HEK293 (cell line): ENCODE results near the gene ADAMTS13.
A peak's percentile ranks its signal among the peaks of the same experiment; 100 is the strongest.

Experiments used
- CTCF ChIA-PET: fragments of 350-600 bp; formaldehyde crosslinking; extraction: SDS; loops from one replicate; lab custom pipeline; 2021; ENCODE audit warnings: antibody characterized with exemption; lab: Yijun Ruan, JAX
- POLR2A ChIA-PET: fragments of 300-600 bp; formaldehyde crosslinking; extraction: SDS; loops from one replicate; lab custom pipeline; 2020; ENCODE audit warnings: antibody characterized with exemption, inconsistent platforms; lab: Yijun Ruan, JAX
- H3K27ac ChIP-seq: fragments of 200-500 bp; sonication (Bioruptor generic); 2 replicates; pipeline ENCODE4 v1.5.1; 2014; ENCODE audit warnings: low read depth, low read length, control low read depth, inconsistent platforms; ENCODE audit errors: extremely low read depth
- H3K36me3 ChIP-seq, 2 experiments: fragments of 200-500 bp in 1 of 2; sonication (Bioruptor generic) in 1 of 2; 1 replicate in 1 of 2; 2 replicates in 1 of 2; pipeline ENCODE4 v1.5.1; 2014 to 2017; ENCODE audit warnings: inconsistent platforms in 2 of 2, low read length in 2 of 2; ENCODE audit not compliant: control insufficient read depth in 2 of 2, insufficient read depth in 1 of 2
- H3K4me1 ChIP-seq: fragments of 200-500 bp; sonication (Bioruptor generic); 2 replicates; pipeline ENCODE4 v1.5.1; 2014; ENCODE audit warnings: mild to moderate bottlenecking, low read length, inconsistent platforms; ENCODE audit not compliant: control insufficient read depth, insufficient read depth
- H3K4me3 ChIP-seq: 2 replicates; pipeline ENCODE4 v1.5.1; 2011; ENCODE audit warnings: low read depth, mild to moderate bottlenecking, control low read depth, low read length, moderate library complexity
- H3K9me3 ChIP-seq: fragments of 200-500 bp; sonication (Bioruptor generic); 2 replicates; pipeline ENCODE4 v1.5.1; 2014; ENCODE audit warnings: low read depth, low read length, inconsistent platforms; ENCODE audit not compliant: control insufficient read depth, insufficient read depth
- AEBP2 ChIP-seq: fragments of 450-650 bp; formaldehyde crosslinking; IDR thresholded peaks from 2 replicates; pipeline ENCODE4 v1.5.1; 2016; ENCODE audit warnings: missing biosample characterization, missing genetic modification characterization, borderline replicate concordance
- BCL11B ChIP-seq: fragments of 450-650 bp; formaldehyde crosslinking; IDR thresholded peaks from 2 replicates; pipeline ENCODE4 v1.5.1; 2016; ENCODE audit warnings: low read depth, missing biosample characterization, missing genetic modification characterization
- GLI4 ChIP-seq: fragments of 450-650 bp; formaldehyde crosslinking; IDR thresholded peaks from 2 replicates; pipeline ENCODE4 v1.5.1; 2016; ENCODE audit warnings: missing biosample characterization, missing genetic modification characterization
- KLF7 ChIP-seq: fragments of 450-650 bp; formaldehyde crosslinking; IDR thresholded peaks from 2 replicates; pipeline ENCODE4 v1.5.1; 2016; ENCODE audit warnings: missing biosample characterization, missing genetic modification characterization, borderline replicate concordance
- SALL2 ChIP-seq: fragments of 450-650 bp; formaldehyde crosslinking; IDR thresholded peaks from 2 replicates; pipeline ENCODE4 v1.5.0; 2017; ENCODE audit warnings: missing biosample characterization, mild to moderate bottlenecking, missing genetic modification characterization, borderline replicate concordance
- YY1 ChIP-seq: fragments of 450-650 bp; formaldehyde crosslinking; IDR thresholded peaks from 2 replicates; pipeline ENCODE4 v1.5.1; 2018; ENCODE audit warnings: missing biosample characterization, missing genetic modification characterization
- ZBTB1 ChIP-seq: fragments of 450-650 bp; formaldehyde crosslinking; IDR thresholded peaks from 2 replicates; pipeline ENCODE4 v1.5.1; 2016; ENCODE audit warnings: missing biosample characterization, missing genetic modification characterization
- ZNF133 ChIP-seq: fragments of 450-650 bp; formaldehyde crosslinking; IDR thresholded peaks from 2 replicates; pipeline ENCODE4 v1.5.1; 2016; ENCODE audit warnings: missing biosample characterization, missing genetic modification characterization
- ZNF146 ChIP-seq: fragments of 450-650 bp; formaldehyde crosslinking; IDR thresholded peaks from 2 replicates; pipeline ENCODE4 v1.5.1; 2016; ENCODE audit warnings: missing biosample characterization, missing genetic modification characterization
- ZNF174 ChIP-seq: fragments of 450-650 bp; formaldehyde crosslinking; IDR thresholded peaks from 2 replicates; pipeline ENCODE4 v1.5.0; 2017; ENCODE audit warnings: missing biosample characterization, mild to moderate bottlenecking, missing genetic modification characterization
- ZNF362 ChIP-seq: fragments of 450-650 bp; formaldehyde crosslinking; IDR thresholded peaks from 2 replicates; pipeline ENCODE4 v1.5.1; 2016; ENCODE audit warnings: missing biosample characterization, missing genetic modification characterization
- ZNF426 ChIP-seq: fragments of 450-650 bp; formaldehyde crosslinking; IDR thresholded peaks from 2 replicates; pipeline ENCODE4 v1.5.1; 2017; ENCODE audit warnings: missing biosample characterization, missing genetic modification characterization, mild to moderate bottlenecking, inconsistent platforms, moderate library complexity
- ZNF501 ChIP-seq: fragments of 450-650 bp; formaldehyde crosslinking; IDR thresholded peaks from 2 replicates; pipeline ENCODE4 v1.5.1; 2016; ENCODE audit warnings: missing biosample characterization, missing genetic modification characterization
- ZNF548 ChIP-seq: fragments of 450-650 bp; formaldehyde crosslinking; IDR thresholded peaks from 2 replicates; pipeline ENCODE4 v1.5.1; 2016; ENCODE audit warnings: missing biosample characterization, missing genetic modification characterization
- ZNF596 ChIP-seq: fragments of 450-650 bp; IDR thresholded peaks from 2 replicates; pipeline ENCODE4 v1.5.0; 2018; ENCODE audit warnings: missing biosample characterization, mild to moderate bottlenecking, missing genetic modification characterization, moderate library complexity
- ZNF621 ChIP-seq: fragments of 450-650 bp; formaldehyde crosslinking; IDR thresholded peaks from 2 replicates; pipeline ENCODE4 v1.5.1; 2017; ENCODE audit warnings: missing biosample characterization, missing genetic modification characterization
- ZNF664 ChIP-seq: fragments of 450-650 bp; formaldehyde crosslinking; IDR thresholded peaks from 2 replicates; pipeline ENCODE4 v1.5.1; 2016; ENCODE audit warnings: missing biosample characterization, missing genetic modification characterization
- ZNF776 ChIP-seq: fragments of 450-650 bp; formaldehyde crosslinking; IDR thresholded peaks from 2 replicates; pipeline ENCODE4 v1.5.0; 2017; ENCODE audit warnings: missing biosample characterization, missing genetic modification characterization, borderline replicate concordance
- ZNF777 ChIP-seq: fragments of 450-650 bp; formaldehyde crosslinking; IDR thresholded peaks from 2 replicates; pipeline ENCODE4 v1.5.1; 2017; ENCODE audit warnings: missing biosample characterization, missing genetic modification characterization, borderline replicate concordance
- ZNF792 ChIP-seq: fragments of 450-650 bp; formaldehyde crosslinking; IDR thresholded peaks from 2 replicates; pipeline ENCODE4 v1.5.1; 2016; ENCODE audit warnings: missing biosample characterization, missing genetic modification characterization
- ZSCAN4 ChIP-seq: fragments of 450-650 bp; formaldehyde crosslinking; IDR thresholded peaks from 2 replicates; pipeline ENCODE4 v1.5.1; 2017; ENCODE audit warnings: missing biosample characterization, missing genetic modification characterization
- ZXDB ChIP-seq: fragments of 450-650 bp; formaldehyde crosslinking; IDR thresholded peaks from 2 replicates; pipeline ENCODE4 v1.5.1; 2016; ENCODE audit warnings: missing biosample characterization, missing genetic modification characterization

ADAMTS13 gene

GRCh38 chr9:133495327-133496293, 73.4 kb downstream of the ADAMTS13 start:
- no peak overlapping the region for H3K4me3 ChIP-seq
- ChIA-PET CTCF (interaction anchor here (0.7 to 2.6 kb wide), 4 partner anchors 9 to 256 kb away, joined by 3 to 36 read pairs (median 4); no protein-coding TSS in a partner anchor), POLR2A (interaction anchor here (1.2 kb wide), 1 partner anchor 44 kb away, joined by 3 read pairs; no protein-coding TSS in a partner anchor)
- no peak overlapping the region for H3K27ac ChIP-seq
- TF ChIP-seq ZSCAN4, result peak; percentile 99
- 0 out of 2 replicates have a peak, but pooled peaks have one; percentile 6 for TF ChIP-seq ZNF776 (tag by site-specific recombination)
- peak; percentile 47; the same call in 1 of the 2 replicates for TF ChIP-seq SALL2
- no peak for TF ChIP-seq ZNF362
- 0 out of 2 replicates have a peak, but pooled peaks have one; percentile 4 for TF ChIP-seq ZNF146 (tag by site-specific recombination)
- peak; percentile 29; the same call in 1 of the 2 replicates for TF ChIP-seq ZNF133 (tag by site-specific recombination)
- no peak for TF ChIP-seq ZNF426
- TF ChIP-seq ZNF792 (tag by site-specific recombination), result no peak
- TF ChIP-seq ZNF777 (tag by site-specific recombination), result 0 out of 2 replicates have a peak, but pooled peaks have one; percentile 8
- TF ChIP-seq AEBP2 (tag by site-specific recombination), result peak; percentile 58; the same call in 1 of the 2 replicates
- H3K36me3 ChIP-seq, result no peaks in the 10 kb centered on the region
- no peaks in the 10 kb centered on the region for H3K4me1 ChIP-seq
- H3K9me3 ChIP-seq, result no peaks in the 10 kb centered on the region

GRCh38 chr9:133496861-133497842, 75.0 kb downstream of the ADAMTS13 start:
- ChIA-PET POLR2A (no interaction called here), CTCF (interaction anchor here (0.7 to 2.6 kb wide), 3 partner anchors 9 to 11 kb away, joined by 3 to 36 read pairs (median 7); no protein-coding TSS in a partner anchor)
- H3K4me3 ChIP-seq, result no peak overlapping the region
- H3K4me1 ChIP-seq, result no peaks in the 10 kb centered on the region
- H3K36me3 ChIP-seq, result no peaks in the 10 kb centered on the region
- H3K9me3 ChIP-seq, result no peaks in the 10 kb centered on the region
- no peak overlapping the region for H3K27ac ChIP-seq
- no peak for TF ChIP-seq KLF7 (tag by site-specific recombination)
- TF ChIP-seq ZNF664 (tag by site-specific recombination), result no peak
- no peak for TF ChIP-seq GLI4 (tag by site-specific recombination)
- TF ChIP-seq ZBTB1 (tag by site-specific recombination), result no peak
- no peak for TF ChIP-seq ZNF621
- TF ChIP-seq ZNF426, result no peak
- TF ChIP-seq BCL11B (tag by site-specific recombination), result no peak
- TF ChIP-seq ZXDB, result no peak
- no peak for TF ChIP-seq ZNF501
- no peak for TF ChIP-seq ZSCAN4
- TF ChIP-seq ZNF174 (tag by site-specific recombination), result no peak
- no peak for TF ChIP-seq ZNF596 (tag by site-specific recombination)
- TF ChIP-seq ZNF548 (tag by site-specific recombination), result no peak
- no peak for TF ChIP-seq YY1 (tag by site-specific recombination)
